ENCODE results near the gene MT1HL1. TPM values are rescaled to one million over a fixed set of nuclear protein-coding genes. Genes with fewer than 3 reads are reported as not detected.

Gene MT1HL1
- total RNA-seq, 1 donor from 2014 or later = not detected

DNA sequence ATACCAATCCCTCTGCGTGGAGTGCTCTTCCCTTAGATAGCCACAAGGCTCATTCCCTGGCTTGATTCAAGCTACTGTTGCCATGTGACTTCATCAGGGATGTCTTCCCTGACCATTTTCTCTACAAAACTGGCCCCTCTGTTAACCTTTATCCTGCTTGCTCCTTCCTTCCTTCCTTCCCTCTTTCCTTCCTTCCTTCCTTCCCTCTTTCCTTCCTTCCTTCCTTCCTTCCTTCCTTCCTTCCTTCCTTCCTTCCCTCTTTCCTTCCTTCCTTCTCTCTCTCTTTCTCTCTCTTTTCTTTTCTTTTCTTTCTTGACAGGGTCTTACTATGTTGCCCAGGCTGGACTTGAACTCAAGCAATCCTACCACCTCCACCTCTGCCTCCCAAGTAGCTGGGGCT, 31.5 kb upstream of the MT1HL1 start:
- no peak for DNase-seq (ENCODE audit: low spot score)
- no peaks in the 10 kb centered on the region for H3K36me3 Mint-ChIP-seq (ENCODE audit: low read depth)
- H3K4me3 Mint-ChIP-seq = no peak overlapping the region
- H3K27me3 Mint-ChIP-seq (ENCODE audit: insufficient read depth) = peaks cover 22% of the 10 kb centered on the region
- intact Hi-C loops (cut with micrococcal nuclease) = no loop called here
- H3K4me1 Mint-ChIP-seq (ENCODE audit: low read depth) = no peaks in the 10 kb centered on the region
- no peaks in the 10 kb centered on the region for H3K9me3 Mint-ChIP-seq
- H3K27ac Mint-ChIP-seq = no peak overlapping the region

DNA sequence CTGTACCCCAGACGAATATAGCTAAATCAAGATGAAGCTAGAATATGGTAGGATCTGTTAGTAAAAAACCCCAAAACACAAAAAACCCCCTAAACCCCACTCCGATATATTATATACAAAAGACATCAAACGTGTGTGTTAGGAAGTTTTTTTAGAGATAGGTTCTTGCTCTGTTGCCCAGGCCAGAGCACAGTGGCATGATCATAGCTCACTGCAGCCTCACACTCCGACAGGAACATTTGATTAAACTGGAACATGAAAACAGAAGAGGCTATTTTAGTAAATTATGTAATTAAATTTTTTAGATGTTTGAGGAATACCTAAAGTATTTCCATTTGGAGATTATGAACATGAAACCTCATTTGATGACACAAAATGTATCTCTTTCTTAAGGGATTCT, 29.6 kb upstream of the MT1HL1 start:
- Mint-ChIP-seq H3K4me3 (no peak overlapping the region), H3K27me3 (ENCODE audit: insufficient read depth) (peaks cover 12% of the 10 kb centered on the region), H3K27ac (no peak overlapping the region), H3K36me3 (ENCODE audit: low read depth) (no peaks in the 10 kb centered on the region), H3K4me1 (ENCODE audit: low read depth) (no peaks in the 10 kb centered on the region), H3K9me3 (no peaks in the 10 kb centered on the region)
- intact Hi-C loops (cut with micrococcal nuclease) = no loop called here
- no peak for DNase-seq (ENCODE audit: low spot score)

DNA sequence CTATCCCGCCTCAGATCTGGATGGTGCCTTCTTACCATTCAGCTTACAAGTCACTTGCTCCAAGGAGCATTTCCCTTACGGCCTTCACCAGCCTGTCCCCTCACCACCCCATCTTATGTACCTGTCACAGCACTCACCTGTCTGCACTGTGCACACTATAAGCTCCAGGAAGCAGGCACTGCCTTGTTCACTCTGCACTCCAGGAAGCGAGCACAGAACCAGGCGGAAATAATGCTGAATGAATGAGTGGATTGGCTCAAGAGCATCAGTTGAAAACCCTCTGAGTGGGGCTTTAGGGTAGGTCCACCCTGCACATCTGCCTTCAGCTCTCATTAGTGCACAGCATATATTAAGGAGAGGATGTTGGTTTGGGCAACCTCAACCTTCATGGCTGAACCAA, 28.8 kb upstream of the MT1HL1 start:
- H3K36me3 Mint-ChIP-seq (ENCODE audit: low read depth) = no peaks in the 10 kb centered on the region
- no peak for DNase-seq (ENCODE audit: low spot score)
- no peaks in the 10 kb centered on the region for H3K4me1 Mint-ChIP-seq (ENCODE audit: low read depth)
- no peaks in the 10 kb centered on the region for H3K9me3 Mint-ChIP-seq
- H3K27ac Mint-ChIP-seq = no peak overlapping the region
- intact Hi-C loops (cut with micrococcal nuclease) = no loop called here
- no peak overlapping the region for H3K4me3 Mint-ChIP-seq
- H3K27me3 Mint-ChIP-seq (ENCODE audit: insufficient read depth) = peaks cover 7% of the 10 kb centered on the region

DNA sequence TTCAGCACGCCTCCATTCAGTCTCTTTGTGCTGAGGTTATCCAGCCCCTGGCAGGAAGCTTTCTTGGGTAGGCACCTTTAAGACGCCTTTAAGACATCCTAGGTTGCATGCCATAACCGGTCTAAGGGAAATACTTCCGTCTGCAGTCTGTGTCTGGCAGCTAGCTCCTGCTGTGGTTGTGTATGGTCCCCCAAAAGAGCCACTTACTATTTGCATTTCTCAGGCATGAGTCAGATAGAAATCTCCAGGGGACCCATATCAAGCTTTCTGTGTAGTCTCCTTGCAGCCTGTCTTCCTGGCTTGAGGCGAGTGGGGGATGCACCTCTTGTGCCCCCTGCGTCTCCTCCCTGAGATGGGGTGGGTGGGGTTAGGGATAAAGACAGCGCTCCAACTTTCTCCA, 27.8 kb upstream of the MT1HL1 start:
- no peaks in the 10 kb centered on the region for H3K4me1 Mint-ChIP-seq (ENCODE audit: low read depth)
- intact Hi-C loops (cut with micrococcal nuclease) = no loop called here

DNA sequence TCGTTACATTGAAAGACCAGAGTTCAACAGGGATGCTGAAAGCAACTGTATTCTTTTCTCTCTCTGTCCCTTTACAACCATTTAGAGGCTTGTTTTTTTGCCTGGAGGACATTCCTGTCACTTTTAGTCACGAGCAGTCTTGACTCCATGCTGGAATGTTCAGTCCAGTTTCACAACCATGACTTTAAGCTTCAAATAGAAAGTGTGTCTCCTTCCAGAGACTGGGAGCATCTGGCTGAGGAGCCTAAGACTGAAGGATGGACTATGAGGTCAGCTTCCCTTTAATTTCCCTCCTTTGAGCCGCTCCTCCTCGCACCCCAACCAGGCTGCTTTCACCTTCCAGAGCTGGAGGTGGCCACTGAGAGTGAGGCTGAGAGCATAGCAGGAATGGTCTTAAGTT, 27.2 kb upstream of the MT1HL1 start:
- Mint-ChIP-seq H3K36me3 (ENCODE audit: low read depth) (no peaks in the 10 kb centered on the region), H3K27me3 (ENCODE audit: insufficient read depth) (peaks cover 7% of the 10 kb centered on the region), H3K4me1 (ENCODE audit: low read depth) (no peaks in the 10 kb centered on the region), H3K9me3 (no peaks in the 10 kb centered on the region), H3K27ac (no peak overlapping the region), H3K4me3 (no peak overlapping the region)
- intact Hi-C loops (cut with micrococcal nuclease) = no loop called here
- DNase-seq (ENCODE audit: low spot score) = no peak

More for the DNA sequence above, 27.8 kb upstream of the MT1HL1 start:
- Mint-ChIP-seq H3K27ac (no peak overlapping the region), H3K9me3 (no peaks in the 10 kb centered on the region), H3K27me3 (ENCODE audit: insufficient read depth) (peaks cover 7% of the 10 kb centered on the region), H3K4me3 (no peak overlapping the region), H3K36me3 (ENCODE audit: low read depth) (no peaks in the 10 kb centered on the region)
- no peak for DNase-seq (ENCODE audit: low spot score)

DNA sequence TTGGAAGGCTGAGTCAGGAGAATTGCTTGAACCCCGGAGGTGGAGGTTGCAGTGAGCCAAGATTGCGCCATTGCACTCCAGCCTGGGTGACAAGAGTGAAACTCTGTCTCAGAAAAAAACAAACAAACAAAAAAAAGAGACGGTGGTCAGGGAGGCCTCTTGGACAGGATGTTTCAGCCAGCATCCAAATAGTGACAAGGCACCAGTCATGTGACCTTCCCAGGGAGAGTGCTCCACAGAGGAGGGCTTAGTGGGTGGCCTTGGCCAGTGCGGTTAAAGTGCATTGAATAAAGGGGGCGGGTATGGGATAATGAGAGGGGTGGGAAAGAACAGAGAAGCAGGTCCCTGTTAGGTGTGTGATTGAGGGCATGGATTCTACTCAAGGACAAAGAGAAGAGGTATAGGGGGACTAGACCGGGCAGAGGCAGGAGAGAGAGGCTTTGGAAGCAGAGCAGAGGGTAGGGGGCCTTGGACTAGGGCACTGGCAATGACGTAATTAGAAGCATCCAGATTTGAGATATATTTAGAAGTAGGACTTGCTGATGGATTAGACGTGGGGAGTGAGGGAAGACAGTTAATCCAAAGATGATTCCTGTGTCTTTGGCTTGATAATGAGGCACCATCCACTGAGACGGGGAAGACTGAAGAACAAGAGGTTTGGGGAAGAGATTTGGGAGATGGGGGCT, 25.8 kb upstream of the MT1HL1 start:
- DNase-seq (ENCODE audit: low spot score) = no peak
- no peak overlapping the region for H3K27ac Mint-ChIP-seq
- peaks cover 5% of the 10 kb centered on the region for H3K9me3 Mint-ChIP-seq
- H3K27me3 Mint-ChIP-seq (ENCODE audit: insufficient read depth) = peaks cover 7% of the 10 kb centered on the region
- H3K36me3 Mint-ChIP-seq (ENCODE audit: low read depth) = no peaks in the 10 kb centered on the region
- no peaks in the 10 kb centered on the region for H3K4me1 Mint-ChIP-seq (ENCODE audit: low read depth)
- H3K4me3 Mint-ChIP-seq = no peak overlapping the region
- intact Hi-C loops (cut with micrococcal nuclease) = no loop called here

DNA sequence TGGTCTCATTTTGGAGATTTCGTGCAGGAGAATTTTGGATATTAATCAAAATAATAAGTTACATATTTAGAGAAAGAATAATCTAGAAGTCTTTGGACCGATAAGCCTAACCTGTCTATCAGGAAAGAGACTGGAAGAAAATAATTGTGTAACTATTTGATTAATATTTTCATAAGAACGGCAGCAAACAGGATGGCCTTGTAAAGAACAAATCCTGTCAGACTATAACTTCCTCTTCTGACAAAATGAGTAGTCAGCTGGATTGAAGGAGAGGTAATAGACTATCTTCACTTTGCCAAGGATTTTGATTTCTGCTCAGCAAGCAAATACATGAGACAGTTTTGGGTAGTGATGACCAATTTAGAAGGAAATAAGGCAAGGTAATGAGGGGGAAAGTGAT, 25.0 kb upstream of the MT1HL1 start:
- H3K4me3 Mint-ChIP-seq = no peak overlapping the region
- no peak for DNase-seq (ENCODE audit: low spot score)

GRCh38 chr1:237025358-237026074, 21.3 kb upstream of the MT1HL1 start:
- Mint-ChIP-seq H3K9me3 (peaks cover 5% of the 10 kb centered on the region), H3K4me3 (no peak overlapping the region), H3K27ac (no peak overlapping the region), H3K27me3 (ENCODE audit: insufficient read depth) (no peaks in the 10 kb centered on the region), H3K36me3 (ENCODE audit: low read depth) (no peaks in the 10 kb centered on the region), H3K4me1 (ENCODE audit: low read depth) (no peaks in the 10 kb centered on the region)
- intact Hi-C loops (cut with micrococcal nuclease) = no loop called here
- DNase-seq (ENCODE audit: low spot score) = no peak

More for the DNA sequence above, 25.0 kb upstream of the MT1HL1 start:
- intact Hi-C loops (cut with micrococcal nuclease) = no loop called here
- Mint-ChIP-seq H3K4me1 (ENCODE audit: low read depth) (no peaks in the 10 kb centered on the region), H3K27me3 (ENCODE audit: insufficient read depth) (peaks cover 5% of the 10 kb centered on the region), H3K9me3 (peaks cover 5% of the 10 kb centered on the region), H3K36me3 (ENCODE audit: low read depth) (no peaks in the 10 kb centered on the region), H3K27ac (no peak overlapping the region)

DNA sequence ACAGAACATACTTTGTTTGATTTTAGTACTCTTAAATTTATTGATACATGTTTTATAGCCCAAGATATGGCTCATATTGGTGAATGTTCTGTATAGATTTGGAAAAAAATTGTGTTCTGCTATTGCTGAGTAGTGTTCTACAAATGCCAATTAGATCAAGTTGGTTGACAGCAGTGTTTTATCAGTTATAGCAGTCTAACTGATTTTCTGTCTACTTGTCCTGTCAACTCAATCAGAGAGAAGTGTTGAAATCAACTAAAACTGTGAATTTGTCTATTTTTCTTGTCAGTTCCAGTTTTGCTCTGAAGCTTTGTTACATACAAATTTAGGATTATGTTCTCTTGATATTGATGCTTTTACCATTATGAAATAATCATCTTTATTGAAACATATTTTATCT, 14.7 kb upstream of the MT1HL1 start:
- Mint-ChIP-seq H3K9me3 (no peaks in the 10 kb centered on the region), H3K36me3 (ENCODE audit: low read depth) (no peaks in the 10 kb centered on the region), H3K4me1 (ENCODE audit: low read depth) (no peaks in the 10 kb centered on the region), H3K27me3 (ENCODE audit: insufficient read depth) (no peaks in the 10 kb centered on the region), H3K4me3 (no peak overlapping the region), H3K27ac (no peak overlapping the region)
- intact Hi-C loops (cut with micrococcal nuclease) = no loop called here
- no peak for DNase-seq (ENCODE audit: low spot score)

DNA sequence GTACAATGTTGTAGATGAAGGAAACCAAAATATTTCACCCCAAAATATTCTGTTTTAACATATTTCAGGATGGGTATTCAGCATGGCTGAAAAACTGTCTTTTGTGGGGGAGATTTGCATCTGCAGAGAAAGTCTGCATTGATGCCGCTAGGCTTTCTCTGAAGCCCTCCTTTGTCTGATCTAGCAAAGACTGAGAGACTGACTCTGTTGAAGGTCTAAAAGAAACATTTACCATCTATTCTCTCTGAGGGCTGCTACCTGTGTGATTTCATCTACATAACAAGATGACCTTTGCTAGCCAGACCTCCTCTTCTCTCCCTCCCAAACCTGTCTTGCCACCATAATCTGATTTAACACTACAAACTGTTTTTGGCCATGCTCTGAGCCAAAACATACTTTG, 12.4 kb upstream of the MT1HL1 start:
- no peak for DNase-seq (ENCODE audit: low spot score)
- Mint-ChIP-seq H3K9me3 (no peaks in the 10 kb centered on the region), H3K27me3 (ENCODE audit: insufficient read depth) (no peaks in the 10 kb centered on the region), H3K4me3 (no peak overlapping the region), H3K36me3 (ENCODE audit: low read depth) (no peaks in the 10 kb centered on the region), H3K4me1 (ENCODE audit: low read depth) (no peaks in the 10 kb centered on the region), H3K27ac (no peak overlapping the region)
- intact Hi-C loops (cut with micrococcal nuclease) = no loop called here

DNA sequence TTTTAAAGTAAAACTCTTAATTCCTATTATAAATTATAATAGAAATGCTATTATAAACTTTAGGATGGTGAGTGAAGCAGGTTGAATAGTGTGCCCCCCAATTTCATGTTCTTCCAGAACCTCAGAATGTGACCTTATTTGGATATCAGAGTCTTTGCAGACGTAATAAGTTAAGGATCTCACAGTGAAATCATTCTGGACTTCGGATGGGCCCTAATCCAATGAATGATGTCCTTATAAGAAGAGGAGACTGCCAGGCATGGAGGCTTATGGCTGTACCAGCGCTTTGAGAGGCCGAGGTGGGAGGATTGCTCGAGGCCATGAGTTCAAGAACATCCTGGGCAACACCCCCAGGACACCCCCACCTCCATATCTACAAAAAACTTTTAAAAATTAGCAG, 9.4 kb upstream of the MT1HL1 start:
- H3K4me3 Mint-ChIP-seq = no peak overlapping the region
- no peak for DNase-seq (ENCODE audit: low spot score)
- H3K27ac Mint-ChIP-seq = no peak overlapping the region
- no peaks in the 10 kb centered on the region for H3K4me1 Mint-ChIP-seq (ENCODE audit: low read depth)
- intact Hi-C loops (cut with micrococcal nuclease) = no loop called here
- no peaks in the 10 kb centered on the region for H3K9me3 Mint-ChIP-seq
- no peaks in the 10 kb centered on the region for H3K27me3 Mint-ChIP-seq (ENCODE audit: insufficient read depth)
- no peaks in the 10 kb centered on the region for H3K36me3 Mint-ChIP-seq (ENCODE audit: low read depth)

- H3K27ac Mint-ChIP-seq = no peak overlapping the region
- no peak overlapping the region for H3K4me3 Mint-ChIP-seq
- no peaks in the 10 kb centered on the region for H3K4me1 Mint-ChIP-seq (ENCODE audit: low read depth)
- H3K27me3 Mint-ChIP-seq (ENCODE audit: insufficient read depth) = no peaks in the 10 kb centered on the region
- intact Hi-C loops (cut with micrococcal nuclease) = no loop called here
- no peaks in the 10 kb centered on the region for H3K36me3 Mint-ChIP-seq (ENCODE audit: low read depth)
- no peak for DNase-seq (ENCODE audit: low spot score)
- H3K9me3 Mint-ChIP-seq = no peaks in the 10 kb centered on the region
These were observed 8.6 kb upstream of the MT1HL1 start for GRCh38 chr1:237012788-237013383.

DNA sequence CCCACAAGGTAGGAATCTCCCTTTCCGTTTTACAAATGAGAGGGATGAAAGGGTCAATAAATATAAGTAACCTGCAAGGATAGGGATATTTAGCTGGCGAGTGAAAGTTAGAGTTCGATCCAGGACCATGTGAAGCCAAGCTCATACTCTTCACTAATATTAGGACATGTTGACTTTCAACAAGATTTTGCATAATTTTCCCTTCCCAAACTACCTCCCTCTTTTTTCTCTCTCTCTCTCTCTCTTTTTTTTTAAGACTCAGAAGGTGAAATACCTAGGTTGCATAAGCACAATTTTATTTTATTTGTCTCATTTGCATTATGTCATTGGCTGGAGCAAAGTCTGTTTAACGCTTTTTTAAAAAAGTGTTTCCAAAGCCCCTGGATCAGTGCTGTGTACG, 8.1 kb upstream of the MT1HL1 start:
- Mint-ChIP-seq H3K4me3 (no peak overlapping the region), H3K27me3 (ENCODE audit: insufficient read depth) (no peaks in the 10 kb centered on the region), H3K4me1 (ENCODE audit: low read depth) (no peaks in the 10 kb centered on the region), H3K9me3 (no peaks in the 10 kb centered on the region), H3K27ac (no peak overlapping the region), H3K36me3 (ENCODE audit: low read depth) (no peaks in the 10 kb centered on the region)
- DNase-seq (ENCODE audit: low spot score) = no peak
- intact Hi-C loops (cut with micrococcal nuclease) = no loop called here
